T-helper 2 cell treated with Interferon-gamma antibody and Interleukin-4, amounts not matched to agents 5 μg/mL and 100 μg/mL, for 36 hours (primary cell): Measurements from ENCODE around the gene XRRA1.
"Not testable (repeated sequence)": the region's sequence is repeated elsewhere in the genome, so short reads cannot be mapped to it uniquely, and the experiment has no call there.

Source experiments
- DNase-seq: peaks from one replicate; pipeline ENCODE4 v3.0.0; 2021; ENCODE audit warnings: low spot score
- H3K27ac Mint-ChIP-seq: one replicate; pipeline ENCODE4 v1.8.0; 2021; ENCODE audit warnings: mild to moderate bottlenecking, mixed read lengths
- H3K27me3 Mint-ChIP-seq: one replicate; pipeline ENCODE4 v1.8.0; 2021; ENCODE audit warnings: low read depth, mixed read lengths
- H3K36me3 Mint-ChIP-seq: one replicate; pipeline ENCODE4 v1.8.0; 2021; ENCODE audit warnings: low read depth, mixed read lengths
- H3K4me1 Mint-ChIP-seq: one replicate; pipeline ENCODE4 v1.8.0; 2021; ENCODE audit warnings: low read depth, mixed read lengths
- H3K4me3 Mint-ChIP-seq: one replicate; pipeline ENCODE4 v1.8.0; 2022; ENCODE audit warnings: mild to moderate bottlenecking, moderate library complexity, mixed read lengths
- H3K9me3 Mint-ChIP-seq: one replicate; pipeline ENCODE4 v1.8.0; 2021; ENCODE audit warnings: mixed read lengths

The XRRA1 gene

GRCh38 chr11:74948898-74949752, at the start of gene XRRA1, which contains the start of gene SPCS2:
Gene XRRA1 (minus strand): TSS chr11:74949091. CDS start chr11:74940878, 8,213 bp downstream.
Gene SPCS2 (plus strand): TSS chr11:74949266. CDS start chr11:74949286, 20 bp downstream.
- peaks cover 25% of the 10 kb centered on the region for H3K36me3 Mint-ChIP-seq
- peak; percentile 99 for DNase-seq
- peaks cover 2% of the 10 kb centered on the region for H3K27me3 Mint-ChIP-seq
- H3K4me1 Mint-ChIP-seq = peaks cover 34% of the 10 kb centered on the region
- H3K4me3 Mint-ChIP-seq = peak within 1 kb of the TSS; percentile 92
- no peaks in the 10 kb centered on the region for H3K9me3 Mint-ChIP-seq
- H3K27ac Mint-ChIP-seq = peak within 1 kb of the TSS; percentile 96

- Mint-ChIP-seq H3K4me3 (no peak overlapping the region), H3K27me3 (no peaks in the 10 kb centered on the region), H3K9me3 (no peaks in the 10 kb centered on the region), H3K36me3 (peaks cover 13% of the 10 kb centered on the region), H3K27ac (no peak overlapping the region), H3K4me1 (peaks cover 30% of the 10 kb centered on the region)
- DNase-seq = no peak
Observed at GRCh38 chr11:74992852-74993251, 44.0 kb upstream of the XRRA1 start.

- peaks cover 30% of the 10 kb centered on the region for H3K4me1 Mint-ChIP-seq
- peaks cover 6% of the 10 kb centered on the region for H3K36me3 Mint-ChIP-seq
- H3K4me3 Mint-ChIP-seq = peak overlapping the region; percentile 94
- no peaks in the 10 kb centered on the region for H3K9me3 Mint-ChIP-seq
- DNase-seq = no peak
- no peak overlapping the region for H3K27ac Mint-ChIP-seq
- no peaks in the 10 kb centered on the region for H3K27me3 Mint-ChIP-seq
Observed at GRCh38 chr11:74990941-74991340, 42.0 kb upstream of the XRRA1 start.

GRCh38 chr11:74990150-74990549, 41.3 kb upstream of the XRRA1 start:
- H3K9me3 Mint-ChIP-seq, DNase-seq, H3K36me3 Mint-ChIP-seq, H3K27me3 Mint-ChIP-seq: not testable (repeated sequence)
- peaks cover 30% of the 10 kb centered on the region for H3K4me1 Mint-ChIP-seq
- H3K27ac Mint-ChIP-seq = peak overlapping the region; percentile 33
- peak overlapping the region; percentile 94 for H3K4me3 Mint-ChIP-seq

GRCh38 chr11:74989260-74989638, 40.4 kb upstream of the XRRA1 start:
- Mint-ChIP-seq H3K36me3 (peaks cover 4% of the 10 kb centered on the region), H3K27me3 (no peaks in the 10 kb centered on the region), H3K27ac (peak overlapping the region; percentile 92), H3K9me3 (no peaks in the 10 kb centered on the region), H3K4me3 (peak overlapping the region; percentile 94), H3K4me1 (peaks cover 30% of the 10 kb centered on the region)
- no peak for DNase-seq

GRCh38 chr11:74988541-74989259, 39.8 kb upstream of the XRRA1 start, which contains the start of gene NEU3:
Gene NEU3 (plus strand): TSS chr11:74988933. CDS start chr11:74989061, 128 bp downstream.
- Mint-ChIP-seq H3K9me3 (no peaks in the 10 kb centered on the region), H3K27me3 (no peaks in the 10 kb centered on the region), H3K36me3 (peaks cover 1% of the 10 kb centered on the region), H3K4me1 (peaks cover 30% of the 10 kb centered on the region), H3K4me3 (peak within 1 kb of the TSS; percentile 94), H3K27ac (peak within 1 kb of the TSS; percentile 92)
- peak; percentile 82 for DNase-seq

- H3K27ac Mint-ChIP-seq = no peak overlapping the region
- no peaks in the 10 kb centered on the region for H3K27me3 Mint-ChIP-seq
- no peaks in the 10 kb centered on the region for H3K9me3 Mint-ChIP-seq
- no peak overlapping the region for H3K4me3 Mint-ChIP-seq
- peaks cover 8% of the 10 kb centered on the region for H3K4me1 Mint-ChIP-seq
- peaks cover 12% of the 10 kb centered on the region for H3K36me3 Mint-ChIP-seq
- no peak for DNase-seq
Observed at GRCh38 chr11:74984730-74985129, 35.8 kb upstream of the XRRA1 start.

GRCh38 chr11:74984070-74984469, 35.2 kb upstream of the XRRA1 start:
- DNase-seq = no peak
- Mint-ChIP-seq H3K4me1 (peaks cover 3% of the 10 kb centered on the region), H3K36me3 (peaks cover 12% of the 10 kb centered on the region), H3K4me3 (no peak overlapping the region), H3K27me3 (no peaks in the 10 kb centered on the region), H3K27ac (no peak overlapping the region), H3K9me3 (no peaks in the 10 kb centered on the region)

GRCh38 chr11:74981888-74982287, 33.0 kb upstream of the XRRA1 start:
- no peak for DNase-seq
- Mint-ChIP-seq H3K27me3 (no peaks in the 10 kb centered on the region), H3K27ac (no peak overlapping the region), H3K4me1 (no peaks in the 10 kb centered on the region), H3K36me3 (peaks cover 17% of the 10 kb centered on the region), H3K4me3 (no peak overlapping the region), H3K9me3 (no peaks in the 10 kb centered on the region)

- DNase-seq = no peak
- H3K27ac Mint-ChIP-seq = no peak overlapping the region
- no peaks in the 10 kb centered on the region for H3K9me3 Mint-ChIP-seq
- H3K27me3 Mint-ChIP-seq = no peaks in the 10 kb centered on the region
- H3K4me1 Mint-ChIP-seq = no peaks in the 10 kb centered on the region
- peaks cover 22% of the 10 kb centered on the region for H3K36me3 Mint-ChIP-seq
- H3K4me3 Mint-ChIP-seq = no peak overlapping the region
Observed at GRCh38 chr11:74980634-74981033, 31.7 kb upstream of the XRRA1 start.

- Mint-ChIP-seq H3K27ac (no peak overlapping the region), H3K9me3 (no peaks in the 10 kb centered on the region), H3K36me3 (peaks cover 43% of the 10 kb centered on the region), H3K4me1 (peaks cover 5% of the 10 kb centered on the region), H3K4me3 (no peak overlapping the region), H3K27me3 (no peaks in the 10 kb centered on the region)
- no peak for DNase-seq
Observed at GRCh38 chr11:74978041-74978440, 29.1 kb upstream of the XRRA1 start.

- Mint-ChIP-seq H3K36me3 (peaks cover 56% of the 10 kb centered on the region), H3K27ac (no peak overlapping the region), H3K4me1 (peaks cover 5% of the 10 kb centered on the region), H3K9me3 (no peaks in the 10 kb centered on the region), H3K27me3 (no peaks in the 10 kb centered on the region), H3K4me3 (no peak overlapping the region)
- no peak for DNase-seq
Observed at GRCh38 chr11:74971424-74971823, 22.5 kb upstream of the XRRA1 start.

- Mint-ChIP-seq H3K27me3 (no peaks in the 10 kb centered on the region), H3K36me3 (peaks cover 55% of the 10 kb centered on the region)
Observed at GRCh38 chr11:74970852-74971395, 22.0 kb upstream of the XRRA1 start.

GRCh38 chr11:74966651-74967050, 17.8 kb upstream of the XRRA1 start:
- DNase-seq = no peak
- H3K9me3 Mint-ChIP-seq = no peaks in the 10 kb centered on the region
- no peak overlapping the region for H3K27ac Mint-ChIP-seq
- peaks cover 10% of the 10 kb centered on the region for H3K4me1 Mint-ChIP-seq
- no peaks in the 10 kb centered on the region for H3K27me3 Mint-ChIP-seq
- H3K4me3 Mint-ChIP-seq = no peak overlapping the region
- H3K36me3 Mint-ChIP-seq = peaks cover 44% of the 10 kb centered on the region

More at GRCh38 chr11:74970852-74971395, 22.0 kb upstream of the XRRA1 start:
- Mint-ChIP-seq H3K27ac (no peak overlapping the region), H3K4me3 (no peak overlapping the region), H3K4me1 (peaks cover 5% of the 10 kb centered on the region), H3K9me3 (no peaks in the 10 kb centered on the region)
- DNase-seq = no peak
